Measurements from ENCODE around the gene SLC19A1. TPM values are rescaled to one million over a fixed set of nuclear protein-coding genes. Genes with fewer than 3 reads are reported as not detected.
A peak's percentile ranks its signal among the peaks of the same experiment; 100 is the strongest.

Gene SLC19A1
- polyA plus RNA-seq, 1 of the 3 experiments (the other 2 are of a cell fraction): 15.0 TPM

GRCh38 chr21:45469273-45470086, 72.8 kb downstream of the SLC19A1 start:
- Histone ChIP-seq H3K4me2 (no peak overlapping the region), H3K27ac (ENCODE audit: low read depth in 2 of 2, low read length in 1 of 2) (peak overlapping the region in 1 of 2 experiments; percentile 85; a peak in 1 of 4 replicates), H3K79me2 (ENCODE audit: insufficient read depth) (peaks cover 72% of the 10 kb centered on the region), H3K27me3 (ENCODE audit: insufficient read depth) (no peaks in the 10 kb centered on the region), H3K9ac (no peak overlapping the region), H3K4me3 (ENCODE audit: low read depth in 2 of 2, low read length in 1 of 2) (no peak overlapping the region), H3K36me3 (replicated peaks in 1 of 2; ENCODE audit: control insufficient read depth in 1 of 2, insufficient read depth in 2 of 2, low read length in 1 of 2) (peaks cover 4 to 13% of the 10 kb centered on the region in 2 experiments), H2AFZ (ENCODE audit: low read depth) (no peak overlapping the region), H4K20me1 (ENCODE audit: insufficient read depth) (peaks cover 62% of the 10 kb centered on the region), H3K4me1 (ENCODE audit: control insufficient read depth in 1 of 2, insufficient read depth in 2 of 2, low read depth in 1 of 2, low read length in 1 of 2) (peaks cover 16 to 34% of the 10 kb centered on the region in 2 experiments; a peak in 3 of 4 replicates), H3K9me2 (no peaks in the 10 kb centered on the region), H3K9me3 (no peaks in the 10 kb centered on the region), H3F3A (replicated peaks; ENCODE audit: insufficient read depth) (peaks cover 17% of the 10 kb centered on the region)
- DNase-seq: no peak
- TF ChIP-seq FOSL2 (IDR thresholded peaks at IDR 0.05; ENCODE audit: borderline replicate concordance, low read depth): no peak
- no peak for TF ChIP-seq RFX5 (IDR thresholded peaks at IDR 0.05; ENCODE audit: low read length)
- no peak for TF ChIP-seq TCF12 (IDR thresholded peaks at IDR 0.05)
- TF ChIP-seq YY1 (IDR thresholded peaks at IDR 0.05; ENCODE audit: low read depth): no peak
- no peak for TF ChIP-seq ZBTB33 (IDR thresholded peaks at IDR 0.05; ENCODE audit: borderline replicate concordance, low read depth)
- no peak for TF ChIP-seq EP300 (IDR thresholded peaks at IDR 0.05; ENCODE audit: borderline replicate concordance in 1 of 2, low read depth in 1 of 2, low read length in 1 of 2)
- TF ChIP-seq POLR2AphosphoS5 (IDR thresholded peaks at IDR 0.05; ENCODE audit: low read depth, low read length): no peak
- no peak for TF ChIP-seq IRF3 (IDR thresholded peaks at IDR 0.05; ENCODE audit: low read depth, low read length)
- no peak for TF ChIP-seq JUND (IDR thresholded peaks at IDR 0.05)
- 82% methylated on average over 12 of the region's 24 CpGs for WGBS (ENCODE audit: low lambda C conversion rate)
- POLR2A ChIA-PET: no interaction called here
- CTCF ChIA-PET: interaction anchor here (1.3 to 2.2 kb wide), 3 partner anchors 9 to 351 kb away, joined by 3 to 21 read pairs (median 3); no protein-coding TSS in a partner anchor

- peaks cover 67% of the 10 kb centered on the region for H4K20me1 ChIP-seq (ENCODE audit: insufficient read depth)
- CTCF ChIA-PET: interaction anchor here (1.5 to 2.2 kb wide), 2 partner anchors 10 to 352 kb away, joined by 3 to 21 read pairs; no protein-coding TSS in a partner anchor
Measured at GRCh38 chr21:45468971-45469272, 73.3 kb downstream of the SLC19A1 start.

More at GRCh38 chr21:45468971-45469272, 73.3 kb downstream of the SLC19A1 start:
- WGBS (ENCODE audit: low lambda C conversion rate): 100% methylated on average over 4 of the region's 14 CpGs
- H3K27me3 ChIP-seq (ENCODE audit: insufficient read depth): no peaks in the 10 kb centered on the region
- peaks cover 17% of the 10 kb centered on the region for H3F3A ChIP-seq (replicated peaks; ENCODE audit: insufficient read depth)
- no peaks in the 10 kb centered on the region for H3K9me2 ChIP-seq
- no peak for DNase-seq
- POLR2A ChIA-PET: no interaction called here
- H3K36me3 ChIP-seq (replicated peaks in 1 of 2; ENCODE audit: control insufficient read depth in 1 of 2, insufficient read depth in 2 of 2, low read length in 1 of 2): peaks cover 4 to 13% of the 10 kb centered on the region in 2 experiments
- H3K4me2 ChIP-seq: no peak overlapping the region
- TF ChIP-seq CHD2 (IDR thresholded peaks at IDR 0.05; ENCODE audit: low read length, partially characterized antibody) (no peak), NFIC (IDR thresholded peaks at IDR 0.05; ENCODE audit: borderline replicate concordance) (no peak), TAF1 (IDR thresholded peaks at IDR 0.05; ENCODE audit: borderline replicate concordance, low read depth, low read length) (no peak), PBX3 (IDR thresholded peaks at IDR 0.05) (no peak)
- H3K9me3 ChIP-seq: no peaks in the 10 kb centered on the region
- peak overlapping the region in 1 of 2 experiments; percentile 85; a peak in 1 of 4 replicates for H3K27ac ChIP-seq (ENCODE audit: low read depth in 2 of 2, low read length in 1 of 2)
- no peak overlapping the region for H3K9ac ChIP-seq
- no peak overlapping the region for H3K4me3 ChIP-seq (ENCODE audit: low read depth in 2 of 2, low read length in 1 of 2)
- H3K79me2 ChIP-seq (ENCODE audit: insufficient read depth): peaks cover 77% of the 10 kb centered on the region
- no peak overlapping the region for H2AFZ ChIP-seq (ENCODE audit: low read depth)
- H3K4me1 ChIP-seq (ENCODE audit: control insufficient read depth in 1 of 2, insufficient read depth in 2 of 2, low read depth in 1 of 2, low read length in 1 of 2): peaks cover 16 to 34% of the 10 kb centered on the region in 2 experiments; a peak in 3 of 4 replicates

Data from SK-N-SH (cell line).